Body of pancreas (tissue), 4 donors: ENCODE results near the gene NCLN. TPM values are rescaled to one million over a fixed set of nuclear protein-coding genes. Genes with fewer than 3 reads are reported as not detected.

Experiments used
- ATAC-seq: fragments of 150-250 bp; one replicate; pipeline ENCODE4 v1.9.1; 2016
- DNase-seq, 4 donors: peaks; one replicate each; pipeline ENCODE4 v3.0.0-alpha.2; 2019
- H3K27ac ChIP-seq, 4 donors: fragments of 200-600 bp; sonication (generic); 1 replicate in 3 of 4; 2 replicates in 1 of 4; pipeline versions ENCODE4 v1.5.1 to v1.6.1; 2016 to 2019; ENCODE audit warnings: mild to moderate bottlenecking in 1 of 4, mixed read lengths in 1 of 4, moderate library complexity in 1 of 4
- H3K27me3 ChIP-seq, 2 donors: fragments of 200-600 bp; sonication (generic); one replicate each; pipeline ENCODE4 v1.6.0; 2016; ENCODE audit warnings: mild to moderate bottlenecking in 1 of 2
- H3K36me3 ChIP-seq, 2 donors: fragments of 200-600 bp; sonication (generic); replicated peaks in 1 of 2; 2 replicates each; pipeline ENCODE4 v1.5.1; 2016; ENCODE audit warnings: low read depth in 2 of 2; ENCODE audit not compliant: insufficient read depth in 1 of 2
- H3K4me1 ChIP-seq: fragments of 200-600 bp; sonication (generic); one replicate; pipeline ENCODE4 v1.6.0; 2016
- H3K4me3 ChIP-seq, 2 donors: fragments of 200-600 bp; sonication (generic); 1 replicate in 1 of 2; 2 replicates in 1 of 2; pipeline ENCODE4 v1.5.1; 2016 to 2019
- H3K9me3 ChIP-seq, 3 donors: fragments of 200-600 bp; sonication (generic); 1 replicate in 2 of 3; 2 replicates in 1 of 3; pipeline ENCODE4 v1.5.1; 2016
- POLR2A ChIP-seq, 3 donors: fragments of 450-650 bp; IDR thresholded peaks; one replicate each; pipeline ENCODE4 v1.6.1; 2016; ENCODE audit warnings: antibody characterized with exemption in 3 of 3, mild to moderate bottlenecking in 2 of 3
- WGBS, 2 donors: methylation state at CpG; one replicate each; pipeline ENCODE4 v1.1.5; 2017; 5-methylcytosine and 5-hydroxymethylcytosine counted together
- intact Hi-C: fragments of 100-400 bp; cut with DNase I; formaldehyde crosslinking; loops from one replicate; pipeline ENCODE4 v1.15.1; 2023
- total RNA-seq, 2 donors: library from RNA; depleted of rRNA; stranded (reverse); fragments of >200 nt; gene quantifications; one replicate each; pipeline ENCODE4 v1.1.0, GENCODE V29; 2016
- TF ChIP-seq, protein P1 (sequence below), 7 experiments: fragments of 450-650 bp in 4 of 7; fragments of 200-600 bp in 3 of 7; sonication (generic) in 3 of 7; IDR thresholded peaks; one replicate each; pipeline ENCODE4 v1.5.1; 2016 to 2019; ENCODE audit warnings: antibody characterized with exemption in 7 of 7

The NCLN gene
- total RNA-seq, 2 donors from 2014 or later: 30.6 to 56.0 TPM

DNA sequence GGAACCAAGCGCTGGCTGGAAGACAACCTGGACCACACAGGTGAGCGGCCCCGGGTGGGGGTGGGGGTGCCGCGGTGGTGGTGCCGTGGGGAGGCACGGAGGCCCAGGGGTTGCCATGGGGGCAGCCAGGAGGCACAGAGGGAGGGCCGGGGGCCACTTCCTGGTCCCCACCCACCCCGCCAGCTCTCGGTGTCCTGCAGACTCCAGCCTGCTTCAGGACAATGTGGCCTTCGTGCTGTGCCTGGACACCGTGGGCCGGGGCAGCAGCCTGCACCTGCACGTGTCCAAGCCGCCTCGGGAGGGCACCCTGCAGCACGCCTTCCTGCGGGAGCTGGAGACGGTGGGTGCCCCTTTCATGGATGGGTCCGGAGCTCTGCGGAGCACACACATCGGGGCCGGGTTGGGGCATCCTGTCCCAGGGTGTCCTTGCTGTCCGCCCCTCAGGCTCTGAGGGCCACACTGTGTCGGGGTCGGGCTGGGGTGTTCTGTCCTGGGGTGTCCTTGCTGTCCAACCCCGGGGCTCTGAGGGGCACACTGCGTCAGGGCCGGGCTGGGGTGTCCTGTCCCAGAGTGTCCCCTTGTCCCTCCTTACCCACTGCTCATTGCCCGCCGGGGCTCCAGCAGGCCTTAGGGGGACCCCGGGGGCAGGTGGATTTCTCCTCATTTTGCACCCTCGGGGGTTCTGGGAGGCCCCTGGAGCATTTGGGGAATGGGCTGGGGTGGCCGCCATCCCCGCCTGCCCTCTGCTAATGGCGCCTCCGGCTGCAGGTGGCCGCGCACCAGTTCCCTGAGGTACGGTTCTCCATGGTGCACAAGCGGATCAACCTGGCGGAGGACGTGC, 18.3 kb downstream of the NCLN start:
- ATAC-seq: no peak
- DNase-seq: no peak
- H3K4me3 ChIP-seq: no peak overlapping the region
- H3K27me3 ChIP-seq: no peaks in the 10 kb centered on the region
- H3K4me1 ChIP-seq: no peaks in the 10 kb centered on the region
- no peak for TF ChIP-seq POLR2A (IDR thresholded peaks at IDR 0.05)
- TF ChIP-seq, protein P1, sequence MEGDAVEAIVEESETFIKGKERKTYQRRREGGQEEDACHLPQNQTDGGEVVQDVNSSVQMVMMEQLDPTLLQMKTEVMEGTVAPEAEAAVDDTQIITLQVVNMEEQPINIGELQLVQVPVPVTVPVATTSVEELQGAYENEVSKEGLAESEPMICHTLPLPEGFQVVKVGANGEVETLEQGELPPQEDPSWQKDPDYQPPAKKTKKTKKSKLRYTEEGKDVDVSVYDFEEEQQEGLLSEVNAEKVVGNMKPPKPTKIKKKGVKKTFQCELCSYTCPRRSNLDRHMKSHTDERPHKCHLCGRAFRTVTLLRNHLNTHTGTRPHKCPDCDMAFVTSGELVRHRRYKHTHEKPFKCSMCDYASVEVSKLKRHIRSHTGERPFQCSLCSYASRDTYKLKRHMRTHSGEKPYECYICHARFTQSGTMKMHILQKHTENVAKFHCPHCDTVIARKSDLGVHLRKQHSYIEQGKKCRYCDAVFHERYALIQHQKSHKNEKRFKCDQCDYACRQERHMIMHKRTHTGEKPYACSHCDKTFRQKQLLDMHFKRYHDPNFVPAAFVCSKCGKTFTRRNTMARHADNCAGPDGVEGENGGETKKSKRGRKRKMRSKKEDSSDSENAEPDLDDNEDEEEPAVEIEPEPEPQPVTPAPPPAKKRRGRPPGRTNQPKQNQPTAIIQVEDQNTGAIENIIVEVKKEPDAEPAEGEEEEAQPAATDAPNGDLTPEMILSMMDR (IDR thresholded peaks at IDR 0.05): no peak
- intact Hi-C loops: no loop called here
- no peaks in the 10 kb centered on the region for H3K9me3 ChIP-seq
- H3K36me3 ChIP-seq: peaks cover 0 to 9% of the 10 kb centered on the region in 2 donors
- 93 to 98% methylated on average over 18 to 24 of the region's 43 CpGs for WGBS, 2 donors
- H3K27ac ChIP-seq: no peak overlapping the region

- Histone ChIP-seq H3K27ac (no peak overlapping the region), H3K4me3 (no peak overlapping the region), H3K27me3 (no peaks in the 10 kb centered on the region), H3K4me1 (no peaks in the 10 kb centered on the region), H3K36me3 (peaks cover 0 to 9% of the 10 kb centered on the region in 2 donors), H3K9me3 (no peaks in the 10 kb centered on the region)
- no peak for DNase-seq
- 95 to 97% methylated on average over 10 to 27 of the region's 35 CpGs for WGBS, 2 donors
- ATAC-seq: no peak
- TF ChIP-seq, protein P1 (IDR thresholded peaks at IDR 0.05): no peak
- no peak for TF ChIP-seq POLR2A (IDR thresholded peaks at IDR 0.05)
- intact Hi-C loops: no loop called here
These were observed 19.0 kb downstream of the NCLN start for GRCh38 chr19:3204646-3205275.

- no peaks in the 10 kb centered on the region for H3K27me3 ChIP-seq
- H3K4me1 ChIP-seq: no peaks in the 10 kb centered on the region
- peaks cover 0 to 9% of the 10 kb centered on the region in 2 donors for H3K36me3 ChIP-seq
- ATAC-seq: no peak
- H3K4me3 ChIP-seq: no peak overlapping the region
- no peak for TF ChIP-seq POLR2A (IDR thresholded peaks at IDR 0.05)
- TF ChIP-seq, protein P1 (IDR thresholded peaks at IDR 0.05): no peak
- no peaks in the 10 kb centered on the region for H3K9me3 ChIP-seq
- WGBS, 2 donors: 94 to 96% methylated on average over 9 to 28 of the region's 28 CpGs
- no peak for DNase-seq
- intact Hi-C loops: no loop called here
- H3K27ac ChIP-seq: no peak overlapping the region
These were observed 20.7 kb downstream of the NCLN start for GRCh38 chr19:3206216-3206953.

GRCh38 chr19:3207461-3208242, 21.9 kb downstream of the NCLN start:
- Histone ChIP-seq H3K27me3 (no peaks in the 10 kb centered on the region), H3K9me3 (no peaks in the 10 kb centered on the region), H3K4me3 (no peak overlapping the region), H3K4me1 (no peaks in the 10 kb centered on the region), H3K27ac (no peak overlapping the region), H3K36me3 (peaks cover 0 to 9% of the 10 kb centered on the region in 2 donors)
- TF ChIP-seq POLR2A (IDR thresholded peaks at IDR 0.05): no peak
- TF ChIP-seq, protein P1 (IDR thresholded peaks at IDR 0.05): no peak
- WGBS, 2 donors: 85 to 100% methylated on average over 10 to 22 of the region's 43 CpGs
- ATAC-seq (no peak), DNase-seq (no peak)
- intact Hi-C loops: no loop called here
